GM18951 (cell line): ENCODE measurements around the gene AZIN2.

Experiments used
- POLR2A ChIP-seq: IDR thresholded peaks from 4 replicates; pipeline ENCODE4 v1.6.1; 2011; ENCODE audit warnings: mild to moderate bottlenecking; ENCODE audit not compliant: insufficient read length, insufficient read depth; ENCODE audit errors: extremely low read depth
- in situ Hi-C: fragments of 300-500 bp; cut with MboI; formaldehyde crosslinking; loops from one replicate; pipeline ENCODE4 v1.12.0; 2022; ENCODE audit warnings: low sequenced_read_pairs, mixed read lengths, inconsistent platforms; ENCODE audit not compliant: unreplicated experiment

AZIN2 gene

GRCh38 chr1:33163621-33164519, 82.9 kb downstream of the AZIN2 start:
- no peak for TF ChIP-seq POLR2A
- in situ Hi-C loops, result no loop called here

- in situ Hi-C loops, result no loop called here
- no peak for TF ChIP-seq POLR2A
Measured at GRCh38 chr1:33165209-33165608, 84.3 kb downstream of the AZIN2 start.

GRCh38 chr1:33165809-33166208, 84.9 kb downstream of the AZIN2 start:
- in situ Hi-C loops, result no loop called here

GRCh38 chr1:33167650-33168447, 86.9 kb downstream of the AZIN2 start:
- no peak for TF ChIP-seq POLR2A
- in situ Hi-C loops, result no loop called here

More at GRCh38 chr1:33165809-33166208, 84.9 kb downstream of the AZIN2 start:
- TF ChIP-seq POLR2A, result no peak

GRCh38 chr1:33168556-33169289, 87.8 kb downstream of the AZIN2 start:
- no peak for TF ChIP-seq POLR2A
- in situ Hi-C loops, result no loop called here

- in situ Hi-C loops, result no loop called here
- TF ChIP-seq POLR2A, result no peak
Measured at GRCh38 chr1:33169290-33170055, 88.5 kb downstream of the AZIN2 start.
